GM21529 (cell line): ENCODE data around the gene HCAR2.
"Not testable (repeated sequence)": the region's sequence is repeated elsewhere in the genome, so short reads cannot be mapped to it uniquely, and the experiment has no call there.

Experiments
- ATAC-seq: cut with Tn5 transposase; IDR thresholded peaks from one replicate; pipeline ENCODE4 v1.9.1; 2021; ENCODE audit not compliant: unreplicated experiment

HCAR2 gene

DNA sequence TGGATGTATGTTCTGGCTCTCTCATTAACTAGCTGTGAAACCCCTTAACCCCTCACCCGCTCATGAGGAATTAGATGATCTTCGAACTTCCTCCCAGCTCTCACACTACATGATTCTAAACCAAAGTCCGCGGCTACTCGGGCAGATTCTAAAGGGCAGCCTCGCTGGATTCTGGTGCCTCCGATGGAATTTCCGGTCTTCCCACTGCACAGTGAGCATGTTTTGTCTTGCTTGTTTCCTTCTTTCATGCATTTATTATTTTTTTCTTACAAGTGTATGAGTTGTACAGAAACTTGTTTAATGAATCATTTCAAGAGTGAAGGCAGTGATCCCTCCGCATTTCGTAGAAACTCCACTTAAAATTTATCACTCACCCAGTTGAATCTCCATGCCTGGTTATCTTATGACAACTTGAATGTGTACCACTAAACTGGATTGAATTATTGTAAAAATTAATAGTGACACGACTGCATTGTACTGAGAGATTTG is 17.9 kb upstream of the HCAR2 start:
- no peak for ATAC-seq

DNA sequence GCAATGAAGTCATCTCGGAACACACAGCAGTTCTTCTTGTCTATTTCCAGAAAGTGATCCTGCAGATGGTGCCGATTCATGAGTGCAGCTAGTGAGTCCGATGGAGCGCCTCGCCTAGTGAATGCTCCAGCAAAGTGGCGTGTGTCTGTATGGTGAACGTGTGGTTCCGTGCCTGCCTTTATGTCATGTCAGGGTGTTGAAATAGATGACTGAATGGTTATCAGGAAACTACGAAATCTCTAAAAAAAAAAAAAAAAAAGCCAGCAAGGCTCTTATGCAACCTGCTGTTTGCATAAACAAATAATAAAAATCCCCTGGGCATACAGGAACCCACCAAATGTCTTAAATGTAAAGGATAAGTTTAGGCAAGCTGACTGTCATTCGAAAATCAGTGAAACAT is 13.5 kb upstream of the HCAR2 start, which contains the start of gene HCAR3:
Gene HCAR3 (minus strand): TSS at position 154 of the 400 bp plus-strand sequence. CDS start 74 bp downstream, at position 80.
- peak; percentile 36 for ATAC-seq

DNA sequence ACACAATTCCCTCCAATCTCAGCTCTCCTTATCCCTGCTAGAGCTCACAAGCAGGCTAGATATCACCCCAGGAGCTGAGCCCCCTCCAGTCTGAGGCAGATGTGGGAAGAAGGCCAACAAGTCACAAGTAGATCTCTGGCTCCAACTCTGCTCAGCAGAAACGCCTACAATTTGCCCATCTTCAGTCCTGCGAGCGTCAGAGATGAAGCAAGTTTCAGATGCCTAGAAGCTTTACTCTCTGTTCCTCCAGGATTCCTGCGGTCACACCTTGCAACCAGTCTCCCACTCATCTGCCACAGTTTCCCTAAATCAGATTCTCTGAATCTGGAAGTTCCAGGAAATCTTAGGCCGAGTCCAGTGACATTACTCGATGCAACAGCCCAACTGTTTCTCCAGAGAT is 12.1 kb upstream of the HCAR2 start:
- not testable (repeated sequence) for ATAC-seq

DNA sequence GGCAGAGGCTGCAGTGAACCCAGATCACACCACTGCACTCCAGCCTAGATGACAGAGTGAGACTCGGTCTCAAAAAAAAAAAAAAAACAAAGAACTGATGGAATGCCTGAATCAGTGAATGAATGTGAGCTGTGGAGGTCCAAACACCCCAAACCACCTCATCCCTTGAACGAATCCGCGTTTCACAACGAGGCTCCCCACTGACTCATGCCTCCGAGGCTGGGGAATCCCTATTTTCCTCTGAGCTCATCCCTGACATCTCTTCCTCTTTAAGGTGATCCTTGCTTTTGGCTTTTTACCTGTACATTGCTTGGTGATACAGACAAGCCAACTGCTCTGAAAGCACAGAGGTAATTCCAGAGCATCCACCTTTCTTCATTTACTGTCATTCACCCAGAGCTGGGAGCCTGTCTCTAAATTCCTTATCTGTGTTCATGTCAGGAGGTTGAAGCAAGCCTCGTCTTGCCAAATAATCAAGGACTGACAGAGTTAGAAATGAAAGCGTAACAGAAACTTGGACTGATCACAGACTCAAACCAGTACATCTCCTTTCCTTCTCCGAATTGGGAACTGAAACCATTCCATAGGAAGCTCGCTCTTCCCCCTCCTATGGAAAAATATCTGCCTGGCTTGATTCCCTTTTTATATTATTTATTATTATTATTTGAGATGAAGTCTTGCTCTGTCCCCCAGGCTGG is 10.5 kb upstream of the HCAR2 start:
- ATAC-seq = not testable (repeated sequence)

DNA sequence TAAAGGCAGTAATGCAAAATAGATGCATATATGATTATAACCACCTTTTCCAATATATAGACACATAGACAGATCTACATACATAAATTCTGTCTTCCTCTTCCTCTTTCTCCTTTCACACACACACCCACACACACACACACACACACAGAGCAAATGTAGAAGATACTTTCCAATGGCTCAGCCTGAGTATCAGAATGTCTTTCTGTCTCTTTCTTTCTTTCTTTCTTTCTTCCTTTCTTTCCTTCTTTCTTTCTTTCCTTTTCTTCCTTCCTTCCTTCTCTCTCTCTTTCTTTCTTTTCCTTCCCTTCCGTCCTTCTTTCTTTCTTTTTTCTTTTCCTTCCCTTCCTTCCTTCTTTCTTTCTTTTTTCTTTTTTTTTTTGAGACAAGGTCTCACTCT is 8.1 kb upstream of the HCAR2 start:
- ATAC-seq = not testable (repeated sequence)

DNA sequence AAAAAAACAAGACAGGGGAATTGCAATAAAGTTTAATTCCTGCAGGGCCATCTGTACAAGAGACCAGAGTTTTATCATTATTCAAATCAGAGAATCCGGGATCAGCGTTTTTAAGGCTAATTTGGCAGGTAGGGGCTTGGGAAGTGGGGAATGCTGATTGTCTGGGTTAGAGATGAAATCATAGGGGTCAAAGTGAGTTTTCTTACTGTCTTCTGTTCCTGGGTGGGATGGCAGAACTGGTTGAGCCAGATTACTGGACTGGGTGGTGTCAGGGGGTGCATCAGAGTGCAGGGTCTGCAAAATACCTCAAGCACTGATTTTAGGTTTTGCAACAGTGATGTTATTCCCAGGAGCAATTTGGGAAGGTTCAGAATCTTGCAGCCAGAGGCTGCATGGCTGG is 7.2 kb upstream of the HCAR2 start:
- not testable (repeated sequence) for ATAC-seq

DNA sequence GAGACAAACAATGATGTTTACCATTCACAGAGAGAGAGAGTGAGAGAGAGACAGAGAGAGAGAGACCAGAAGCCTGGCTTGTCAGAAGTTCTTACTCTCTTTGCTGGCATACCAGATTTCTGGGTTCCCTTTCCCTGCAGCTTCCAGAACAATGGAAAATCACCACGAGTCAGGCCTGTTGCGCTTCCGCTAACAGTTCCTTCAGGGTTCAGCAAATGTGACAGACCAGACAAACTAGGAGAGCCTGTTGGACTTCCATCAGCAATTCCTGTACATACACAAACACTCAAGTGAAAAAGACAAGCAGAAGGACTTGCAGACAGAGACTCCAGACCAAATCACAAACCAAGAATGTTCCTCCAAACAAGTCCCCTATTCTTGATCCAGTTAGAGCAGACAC is 6.1 kb upstream of the HCAR2 start:
- not testable (repeated sequence) for ATAC-seq

DNA sequence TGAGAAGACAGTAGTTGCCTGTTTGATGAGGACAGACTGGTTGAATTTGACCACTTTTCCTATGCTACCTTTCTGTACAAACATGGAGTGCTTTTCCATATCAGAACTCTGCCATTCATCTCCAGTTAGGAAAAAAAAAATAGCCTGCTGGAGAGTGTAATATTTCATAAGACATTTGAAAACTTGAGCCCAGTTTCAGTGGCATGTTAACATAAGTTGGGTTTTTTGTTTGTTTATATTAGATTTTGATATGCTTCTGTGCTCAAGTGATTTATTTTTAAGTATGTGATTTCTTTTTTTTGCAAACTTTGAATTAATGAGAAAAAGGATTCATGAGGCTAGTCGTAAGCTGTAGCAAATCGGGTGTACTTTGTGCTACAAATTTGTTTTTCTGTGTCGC is 684 bp upstream of the HCAR2 start:
- ATAC-seq = not testable (repeated sequence)

DNA sequence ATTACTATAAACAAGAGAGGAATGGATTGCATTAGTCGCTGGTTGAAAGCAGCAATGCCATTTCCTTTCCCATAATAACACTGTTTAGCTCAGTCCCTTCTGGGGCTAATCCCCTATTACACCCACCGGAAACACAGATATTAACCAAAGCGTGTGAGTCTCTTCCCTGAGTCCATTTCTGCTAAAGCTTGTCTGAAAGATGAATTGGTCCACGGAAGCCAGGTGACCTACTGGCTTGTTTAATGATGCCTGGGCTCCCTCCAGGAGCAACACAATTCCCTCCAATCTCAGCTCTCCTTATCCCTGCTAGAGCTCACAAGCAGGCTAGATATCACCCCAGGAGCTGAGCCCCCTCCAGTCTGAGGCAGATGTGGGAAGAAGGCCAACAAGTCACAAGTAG is 1.7 kb downstream of the HCAR2 start:
- ATAC-seq = not testable (repeated sequence)

DNA sequence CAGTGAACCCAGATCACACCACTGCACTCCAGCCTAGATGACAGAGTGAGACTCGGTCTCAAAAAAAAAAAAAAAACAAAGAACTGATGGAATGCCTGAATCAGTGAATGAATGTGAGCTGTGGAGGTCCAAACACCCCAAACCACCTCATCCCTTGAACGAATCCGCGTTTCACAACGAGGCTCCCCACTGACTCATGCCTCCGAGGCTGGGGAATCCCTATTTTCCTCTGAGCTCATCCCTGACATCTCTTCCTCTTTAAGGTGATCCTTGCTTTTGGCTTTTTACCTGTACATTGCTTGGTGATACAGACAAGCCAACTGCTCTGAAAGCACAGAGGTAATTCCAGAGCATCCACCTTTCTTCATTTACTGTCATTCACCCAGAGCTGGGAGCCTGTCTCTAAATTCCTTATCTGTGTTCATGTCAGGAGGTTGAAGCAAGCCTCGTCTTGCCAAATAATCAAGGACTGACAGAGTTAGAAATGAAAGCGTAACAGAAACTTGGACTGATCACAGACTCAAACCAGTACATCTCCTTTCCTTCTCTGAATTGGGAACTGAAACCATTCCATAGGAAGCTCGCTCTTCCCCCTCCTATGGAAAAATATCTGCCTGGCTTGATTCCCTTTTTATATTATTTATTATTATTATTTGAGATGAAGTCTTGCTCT is 3.0 kb downstream of the HCAR2 start:
- not testable (repeated sequence) for ATAC-seq

DNA sequence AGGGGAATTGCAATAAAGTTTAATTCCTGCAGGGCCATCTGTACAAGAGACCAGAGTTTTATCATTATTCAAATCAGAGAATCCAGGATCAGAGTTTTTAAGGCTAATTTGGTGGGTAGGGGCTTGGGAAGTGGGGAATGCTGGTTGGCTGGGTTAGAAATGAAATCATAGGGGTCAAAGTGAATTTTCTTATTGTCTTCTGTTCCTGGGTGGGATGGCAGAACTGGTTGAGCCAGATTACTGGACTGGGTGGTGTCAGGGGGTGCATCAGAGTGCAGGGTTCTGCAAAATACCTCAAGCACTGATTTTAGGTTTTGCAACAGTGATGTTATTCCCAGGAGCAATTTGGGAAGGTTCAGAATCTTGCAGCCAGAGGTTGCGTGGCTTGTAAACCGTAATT is 6.2 kb downstream of the HCAR2 start:
- ATAC-seq = not testable (repeated sequence)

DNA sequence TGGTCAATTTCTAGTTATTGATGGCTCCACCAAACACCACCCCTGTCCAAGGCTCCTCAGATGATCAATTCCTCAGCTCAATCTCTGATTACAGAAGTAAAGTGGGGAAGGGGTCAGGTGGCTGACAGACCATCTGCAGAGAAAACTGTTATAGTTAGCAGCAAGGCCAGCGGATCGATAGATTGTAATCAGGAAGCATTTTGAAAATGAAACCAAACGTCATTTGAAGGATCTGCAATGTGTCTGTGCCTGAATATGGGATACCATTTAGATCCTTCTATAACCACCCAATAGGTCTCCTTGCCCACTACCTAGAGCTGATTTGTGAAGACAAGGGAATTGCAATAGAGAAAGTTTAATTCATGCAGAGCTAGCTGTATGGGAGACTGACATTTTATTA is 11.6 kb downstream of the HCAR2 start:
- no peak for ATAC-seq

DNA sequence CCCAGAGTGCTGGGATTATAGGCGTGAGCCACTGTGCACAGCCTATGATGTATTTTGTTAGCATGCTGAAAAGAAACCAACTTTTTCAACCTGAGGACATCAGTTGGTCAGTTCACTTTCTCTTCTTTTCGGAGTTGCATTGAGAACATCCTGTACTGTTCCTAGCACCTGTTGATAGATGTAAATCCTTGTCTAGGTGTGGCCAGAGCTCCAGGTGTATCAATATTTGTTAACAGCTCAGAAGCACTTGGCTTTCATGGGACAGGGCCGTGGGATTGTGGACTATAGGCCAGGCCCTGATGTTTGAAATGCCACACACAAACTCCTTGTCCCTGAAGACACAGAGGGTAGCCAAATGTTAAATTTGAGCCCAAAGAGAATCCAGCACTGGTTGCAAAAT is 14.9 kb downstream of the HCAR2 start:
- no peak for ATAC-seq

DNA sequence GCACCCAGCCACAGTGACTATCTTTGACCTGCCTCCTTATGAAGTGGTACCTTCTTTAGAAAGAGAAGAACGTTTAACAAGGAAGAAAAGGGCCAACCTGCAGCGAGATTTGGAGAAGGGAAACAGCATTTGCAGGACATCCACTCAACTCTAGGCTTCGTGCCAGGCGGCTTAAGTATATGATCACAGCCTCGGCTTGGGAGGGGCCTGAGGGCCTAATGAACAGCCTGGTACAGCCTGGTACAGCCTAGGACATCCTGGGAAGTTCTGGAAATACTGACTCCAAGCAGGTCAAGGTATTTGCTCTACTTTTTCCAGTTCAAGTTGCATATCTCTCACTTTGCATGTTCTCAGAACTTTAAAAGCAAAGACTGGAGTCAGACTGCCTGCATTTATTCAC is 16.1 kb downstream of the HCAR2 start:
- no peak for ATAC-seq

DNA sequence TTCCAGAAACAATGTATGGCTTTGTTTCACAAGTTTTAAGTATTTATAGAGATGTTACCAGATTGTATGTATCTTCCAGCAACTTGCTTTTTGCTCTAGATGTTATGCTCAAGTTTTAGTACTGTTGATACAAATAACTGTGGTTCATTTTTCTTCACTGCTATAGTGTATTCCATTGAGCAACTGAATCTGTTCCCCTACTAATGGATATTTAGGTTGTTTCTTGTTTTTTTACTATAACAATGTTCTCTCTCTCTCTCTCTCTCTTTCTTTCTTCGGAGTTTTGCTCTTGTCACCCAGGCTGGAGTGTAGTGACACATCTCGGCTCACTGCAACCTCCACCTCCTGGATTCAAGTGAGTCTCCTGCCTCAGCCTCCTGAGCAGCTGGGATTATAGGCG is 16.6 kb downstream of the HCAR2 start:
- ATAC-seq = no peak

DNA sequence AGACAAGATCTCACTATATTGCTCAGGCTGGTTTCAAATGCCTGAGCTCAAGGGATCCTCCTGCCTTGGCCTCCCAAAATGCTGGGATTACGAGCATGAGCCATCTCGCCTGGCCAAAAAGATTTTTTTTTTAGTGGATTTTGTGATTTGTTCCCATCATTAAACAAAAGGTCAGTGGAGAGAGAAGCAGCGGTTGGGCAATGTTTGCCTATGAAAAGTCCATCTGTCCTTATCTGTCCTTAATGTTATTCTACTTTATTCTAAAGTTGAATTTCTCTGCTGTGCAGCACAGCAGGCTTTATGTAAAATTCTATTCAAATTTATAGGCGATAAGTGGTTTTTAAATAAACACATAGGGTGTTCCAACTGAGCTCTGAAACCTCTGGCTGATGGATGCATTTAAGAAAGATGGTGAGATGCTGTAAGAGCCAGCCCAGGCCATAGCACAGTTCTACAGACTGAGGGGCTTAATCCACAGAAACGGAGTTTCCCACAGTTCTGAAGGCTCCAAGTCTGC is 18.8 kb downstream of the HCAR2 start:
- no peak for ATAC-seq

DNA sequence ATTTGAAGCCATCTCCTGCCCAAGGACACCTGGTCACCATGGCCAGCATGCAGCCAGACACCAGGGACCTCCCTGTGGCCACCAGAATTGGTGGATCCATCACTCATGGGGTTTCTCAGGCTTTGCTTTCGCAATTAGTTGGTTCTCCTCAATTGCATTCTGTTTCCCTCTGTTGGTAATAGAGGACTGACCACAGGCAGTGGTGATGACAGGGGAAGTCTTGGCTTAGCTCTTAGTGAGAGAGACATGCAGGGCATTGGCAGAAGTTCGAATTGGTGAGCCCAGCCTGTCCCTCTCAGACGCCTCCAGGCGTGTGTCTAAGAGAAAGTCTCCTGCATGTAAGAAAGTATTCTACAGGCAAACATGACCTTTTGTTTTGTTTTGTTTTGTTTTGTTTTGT is 21.3 kb downstream of the HCAR2 start:
- no peak for ATAC-seq

DNA sequence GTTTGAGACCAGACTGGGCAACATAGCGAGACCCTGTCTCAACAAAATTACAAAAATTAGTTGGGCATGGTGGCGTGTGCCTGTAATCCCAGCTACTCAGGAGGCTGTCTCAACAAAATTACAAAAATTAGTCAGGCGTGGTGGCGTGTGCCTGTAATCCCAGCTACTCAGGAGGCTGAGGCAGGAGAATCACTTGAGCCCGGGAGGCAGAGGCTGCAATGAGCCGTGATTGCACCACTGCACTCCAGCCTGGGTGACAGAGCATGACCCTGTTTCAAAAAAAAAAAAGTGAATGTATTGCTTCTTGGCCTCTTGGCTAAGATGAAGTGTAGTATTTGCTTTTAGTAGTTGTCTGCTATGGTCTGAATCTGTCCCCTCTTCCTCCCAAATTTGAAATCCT is 22.2 kb downstream of the HCAR2 start:
- not testable (repeated sequence) for ATAC-seq

DNA sequence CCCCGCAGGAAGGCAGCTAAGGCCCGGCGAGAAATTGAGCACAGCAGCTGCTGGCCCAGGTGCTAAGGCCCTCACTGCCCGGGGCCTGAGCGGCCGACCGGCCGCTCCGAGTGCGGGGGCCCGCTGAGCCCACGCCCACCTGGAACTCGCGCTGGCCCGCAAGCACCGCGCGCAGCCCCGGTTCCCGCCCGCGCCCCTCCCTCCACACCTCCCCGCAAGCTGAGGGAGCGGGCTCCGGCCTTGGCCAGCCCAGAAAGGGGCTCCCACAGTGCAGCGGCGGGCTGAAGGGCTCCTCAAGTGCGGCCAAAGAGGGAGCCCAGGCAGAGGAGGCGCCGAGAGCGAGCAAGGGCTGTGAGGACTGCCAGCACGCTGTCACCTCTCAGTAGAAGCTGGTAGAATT is 26.4 kb downstream of the HCAR2 start:
- not testable (repeated sequence) for ATAC-seq

DNA sequence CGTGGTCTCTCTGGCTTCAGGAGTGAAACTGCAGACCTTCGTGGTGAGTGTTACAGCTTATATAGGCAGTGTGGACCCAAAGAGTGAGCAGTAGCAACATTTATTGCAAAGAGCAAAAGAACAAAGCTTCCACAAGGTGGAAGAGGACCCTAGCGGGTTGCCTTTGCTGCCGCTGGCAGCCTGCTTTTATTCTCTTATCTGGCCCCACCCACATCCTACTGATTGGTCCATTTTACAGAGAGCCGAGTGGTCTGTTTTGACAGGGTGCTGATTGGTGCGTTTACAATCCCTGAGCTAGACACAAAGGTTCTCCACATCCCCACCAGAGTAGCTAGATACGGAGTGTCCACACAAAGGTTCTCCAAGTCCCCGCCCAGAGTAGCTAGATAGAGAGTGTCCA is 27.1 kb downstream of the HCAR2 start:
- ATAC-seq = not testable (repeated sequence)

DNA sequence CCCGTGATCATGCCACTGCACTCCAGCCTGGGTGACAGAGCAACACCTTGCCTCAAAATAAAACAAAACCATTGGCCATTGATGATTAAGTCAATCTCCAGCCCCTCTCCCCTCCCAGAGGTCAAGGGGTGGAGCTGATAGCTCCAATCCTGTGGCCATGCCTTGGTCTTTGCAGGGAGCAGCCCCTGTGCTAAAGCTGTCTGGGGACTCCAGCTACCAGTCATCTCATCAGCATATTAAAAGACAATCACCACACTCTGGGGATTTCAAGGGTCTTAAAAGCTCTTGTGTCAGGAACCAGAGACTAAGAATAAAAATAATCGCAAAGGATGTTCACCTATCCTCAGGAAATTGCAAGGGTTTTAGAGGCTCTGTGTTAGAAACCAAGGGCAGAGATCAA is 30.6 kb downstream of the HCAR2 start:
- no peak for ATAC-seq

DNA sequence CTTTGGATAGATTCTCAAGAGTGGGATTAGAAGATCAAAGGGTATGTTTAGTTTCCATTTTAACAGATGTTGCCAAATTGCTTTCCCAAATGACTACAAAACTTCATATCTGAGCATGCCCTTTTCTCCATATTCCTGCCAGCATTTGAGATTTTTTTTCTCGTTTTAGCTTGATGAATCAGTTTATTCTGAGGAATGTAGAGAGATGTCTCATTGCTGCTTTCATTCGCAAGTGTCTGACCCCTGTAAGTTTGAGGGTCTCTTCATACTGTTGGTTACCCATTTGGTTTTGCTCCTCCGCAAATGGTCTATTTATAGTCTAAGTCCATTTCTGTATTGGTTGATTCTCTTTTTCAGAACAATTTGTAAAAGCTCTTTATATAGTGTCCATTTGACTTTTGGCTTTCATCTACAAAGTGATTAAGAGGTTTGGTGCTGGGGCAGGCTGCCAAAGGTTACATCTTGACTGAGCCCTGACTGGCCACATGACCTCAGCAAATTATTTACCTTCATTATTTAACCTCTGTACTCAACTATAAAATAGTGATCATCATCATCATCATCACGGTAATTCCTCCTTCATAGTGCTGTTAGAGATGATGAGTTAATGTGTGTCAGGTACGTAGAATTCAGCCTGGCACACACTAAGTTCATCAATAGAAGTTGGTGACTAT is 33.6 kb downstream of the HCAR2 start:
- ATAC-seq = no peak
